Memory B cell (primary cell): ENCODE measurements around the gene PPM1A.

Source experiments
- ATAC-seq: fragments of 150-1000 bp; cut with Tn5 transposase; 2 replicates; pipeline ENCODE4 v1.10.0; 2021; ENCODE audit warnings: low read depth, mild to moderate bottlenecking, moderate library complexity
- DNase-seq, 2 donors: peaks; one replicate each; pipeline ENCODE4 v3.0.0; 2022; ENCODE audit warnings: low spot score in 2 of 2
- H3K27ac Mint-ChIP-seq: one replicate; pipeline ENCODE4 v1.8.0; 2022; ENCODE audit warnings: mild to moderate bottlenecking, moderate library complexity, mixed read lengths
- H3K27me3 Mint-ChIP-seq: one replicate; pipeline ENCODE4 v1.8.0; 2022; ENCODE audit warnings: mixed read lengths
- H3K36me3 Mint-ChIP-seq: one replicate; pipeline ENCODE4 v1.8.0; 2022; ENCODE audit warnings: mild to moderate bottlenecking, mixed read lengths
- H3K4me1 Mint-ChIP-seq: one replicate; pipeline ENCODE4 v1.8.0; 2022; ENCODE audit warnings: mixed read lengths
- H3K4me3 Mint-ChIP-seq: one replicate; pipeline ENCODE4 v1.8.0; 2022; ENCODE audit warnings: mild to moderate bottlenecking, moderate library complexity, mixed read lengths
- H3K9me3 Mint-ChIP-seq: one replicate; pipeline ENCODE4 v1.8.0; 2022; ENCODE audit warnings: mixed read lengths

Gene PPM1A

DNA sequence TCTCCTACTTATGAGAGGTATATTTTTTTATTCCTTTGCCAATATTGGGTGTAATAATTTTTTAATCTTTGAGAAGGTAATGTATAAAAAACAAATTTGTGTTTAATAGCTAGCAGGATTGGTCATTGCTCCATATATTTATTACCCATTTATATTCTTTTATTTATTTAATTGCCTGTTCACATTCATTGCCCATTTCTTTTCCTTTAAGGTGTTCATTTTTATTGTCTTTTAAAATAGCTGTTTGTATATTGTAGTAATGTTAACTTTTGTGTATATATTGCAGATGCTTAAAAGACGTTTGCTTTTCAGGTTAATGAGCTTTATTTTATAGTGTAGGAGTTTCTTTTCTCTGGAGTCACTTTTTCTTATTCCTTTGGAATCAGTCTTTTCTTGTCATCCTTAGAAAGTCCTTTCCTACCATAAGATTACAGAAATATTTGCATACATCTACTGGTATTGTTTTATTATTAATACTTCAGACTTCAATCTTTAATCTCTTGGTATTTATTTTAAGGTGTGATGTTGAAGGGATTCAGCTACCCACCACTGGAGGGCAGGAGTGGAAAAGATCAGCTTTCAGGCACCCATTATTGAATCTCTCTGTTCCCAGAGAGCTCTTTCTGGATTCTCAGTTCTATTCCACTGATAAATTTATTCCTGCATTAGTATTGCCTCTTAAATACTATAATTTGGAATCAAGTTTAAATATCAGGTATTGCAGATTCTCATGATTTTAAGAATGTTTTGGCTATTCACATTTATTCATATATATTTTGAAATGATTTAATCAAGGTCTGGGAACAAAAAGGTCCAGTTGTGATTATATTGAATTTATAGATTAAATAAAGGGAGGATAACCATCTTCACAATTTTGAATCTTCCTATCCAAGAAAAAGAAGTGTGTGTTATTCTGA lies 17.3 kb downstream of the PPM1A start:
- Mint-ChIP-seq H3K36me3 (peaks cover 8% of the 10 kb centered on the region), H3K4me1 (peaks cover 12% of the 10 kb centered on the region), H3K27me3 (no peaks in the 10 kb centered on the region), H3K9me3 (peaks cover 5% of the 10 kb centered on the region), H3K4me3 (no peak overlapping the region), H3K27ac (no peak overlapping the region)
- ATAC-seq (peak; percentile 71), DNase-seq (no peak)

DNA sequence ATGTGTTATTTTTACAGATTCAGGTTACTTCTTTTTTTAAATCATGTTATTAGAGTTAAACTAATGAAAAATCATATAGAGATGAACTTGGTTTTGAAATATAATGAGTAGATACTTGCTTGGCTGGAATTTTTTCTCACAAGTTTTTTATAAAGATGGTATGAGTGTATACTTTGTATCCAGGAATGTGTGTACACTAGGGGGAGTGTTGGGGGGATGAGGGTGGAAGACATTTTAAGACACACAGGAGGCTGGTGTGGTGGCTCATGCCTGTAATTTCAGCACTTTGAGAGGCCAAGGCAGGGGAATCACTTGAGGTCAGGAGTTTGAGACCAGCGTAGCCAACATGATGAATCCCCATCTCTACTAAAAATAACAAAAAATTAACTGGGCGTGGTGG lies 23.2 kb downstream of the PPM1A start:
- no peak for ATAC-seq
- no peak for DNase-seq
- H3K36me3 Mint-ChIP-seq, result peaks cover 13% of the 10 kb centered on the region
- no peak overlapping the region for H3K4me3 Mint-ChIP-seq
- H3K4me1 Mint-ChIP-seq, result peaks cover 32% of the 10 kb centered on the region
- H3K9me3 Mint-ChIP-seq, result no peaks in the 10 kb centered on the region
- H3K27me3 Mint-ChIP-seq, result no peaks in the 10 kb centered on the region
- no peak overlapping the region for H3K27ac Mint-ChIP-seq

DNA sequence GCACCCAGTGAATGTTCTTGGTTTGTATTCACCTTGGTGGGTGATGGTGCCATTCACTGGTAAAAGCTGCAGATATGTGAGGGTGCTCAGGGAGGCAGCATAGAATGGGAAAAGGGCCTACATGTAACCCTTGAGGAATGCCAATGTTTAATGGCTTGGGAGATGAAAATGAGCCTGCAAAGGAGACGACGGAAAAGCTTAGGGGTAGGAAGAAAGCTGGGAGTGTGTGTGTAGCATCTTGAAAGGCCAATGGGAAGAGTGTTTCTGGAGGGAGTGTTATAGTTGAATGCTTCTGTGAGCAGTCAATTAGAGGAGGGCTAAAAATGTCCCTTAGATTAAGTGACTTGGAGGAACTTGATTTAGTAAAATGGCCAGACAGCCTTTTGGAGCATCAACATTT lies 24.9 kb downstream of the PPM1A start:
- Mint-ChIP-seq H3K27me3 (no peaks in the 10 kb centered on the region), H3K36me3 (peaks cover 20% of the 10 kb centered on the region), H3K9me3 (no peaks in the 10 kb centered on the region), H3K27ac (no peak overlapping the region), H3K4me1 (peaks cover 36% of the 10 kb centered on the region), H3K4me3 (no peak overlapping the region)
- DNase-seq, result no peak
- no peak for ATAC-seq

DNA sequence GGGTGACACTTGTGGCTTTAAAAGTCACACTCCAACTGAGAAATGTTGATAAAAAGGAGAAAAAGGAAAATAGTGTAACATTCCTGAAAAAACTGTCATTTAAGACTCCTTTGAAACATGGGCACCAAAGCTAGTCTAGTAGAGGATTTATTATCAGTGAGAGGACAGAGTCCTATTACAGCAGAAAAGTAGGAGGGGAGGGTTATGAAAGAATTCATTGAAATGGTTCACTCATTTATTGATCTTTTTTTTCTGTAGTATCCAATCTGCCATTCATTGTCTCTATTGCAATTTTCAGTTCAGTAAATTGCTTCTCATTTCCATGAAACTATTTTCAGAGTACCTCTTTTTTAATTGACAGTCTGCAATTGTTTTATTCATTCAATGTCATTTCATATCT lies 25.4 kb downstream of the PPM1A start:
- Mint-ChIP-seq H3K4me3 (no peak overlapping the region), H3K27ac (no peak overlapping the region), H3K36me3 (peaks cover 22% of the 10 kb centered on the region), H3K9me3 (no peaks in the 10 kb centered on the region), H3K27me3 (no peaks in the 10 kb centered on the region), H3K4me1 (peaks cover 36% of the 10 kb centered on the region)
- DNase-seq (no peak), ATAC-seq (no peak)

DNA sequence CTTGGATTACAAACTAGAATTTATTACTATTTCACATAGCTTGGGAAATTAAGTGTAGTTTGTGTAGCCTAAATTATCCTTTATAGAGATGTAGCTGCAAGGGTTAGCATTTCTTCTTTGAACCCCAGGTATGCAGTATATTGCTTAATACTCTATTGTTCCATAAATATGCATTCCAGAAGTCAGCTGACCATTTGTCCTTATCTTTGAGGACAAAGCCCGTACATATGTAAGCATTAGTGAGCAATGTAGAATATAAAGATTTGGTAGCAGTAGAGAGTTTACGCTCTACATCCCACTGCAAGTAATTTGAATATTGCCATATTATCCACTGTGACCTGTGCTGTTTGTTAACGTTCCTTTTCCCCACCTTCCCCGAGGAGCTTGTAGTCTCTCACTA lies 26.9 kb downstream of the PPM1A start:
- ATAC-seq (no peak), DNase-seq (no peak)
- H3K9me3 Mint-ChIP-seq, result no peaks in the 10 kb centered on the region
- no peak overlapping the region for H3K27ac Mint-ChIP-seq
- H3K36me3 Mint-ChIP-seq, result peaks cover 20% of the 10 kb centered on the region
- no peak overlapping the region for H3K4me3 Mint-ChIP-seq
- no peaks in the 10 kb centered on the region for H3K27me3 Mint-ChIP-seq
- H3K4me1 Mint-ChIP-seq, result peaks cover 33% of the 10 kb centered on the region

DNA sequence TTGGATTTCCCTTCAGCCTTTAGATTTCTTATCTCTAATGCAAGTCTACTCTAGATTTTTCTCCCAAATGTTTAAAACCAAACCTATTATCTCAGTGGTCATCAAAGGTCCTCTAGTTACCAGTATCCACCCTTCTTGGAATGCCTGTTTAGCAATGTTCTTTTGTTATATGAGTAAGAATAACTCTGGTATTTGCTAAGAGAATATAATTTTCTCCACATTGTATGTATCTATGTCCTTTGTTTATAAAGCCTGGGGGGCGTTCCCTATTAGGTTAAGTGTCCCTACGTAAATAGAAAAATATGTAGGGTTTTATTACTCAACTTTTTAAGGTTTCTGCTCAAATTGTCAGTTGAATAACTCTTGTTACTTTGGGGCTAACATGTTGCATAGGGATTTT lies 27.3 kb downstream of the PPM1A start:
- Mint-ChIP-seq H3K4me1 (peaks cover 30% of the 10 kb centered on the region), H3K9me3 (no peaks in the 10 kb centered on the region), H3K4me3 (no peak overlapping the region), H3K27me3 (no peaks in the 10 kb centered on the region), H3K27ac (no peak overlapping the region), H3K36me3 (peaks cover 16% of the 10 kb centered on the region)
- ATAC-seq, result no peak
- DNase-seq, result no peak

DNA sequence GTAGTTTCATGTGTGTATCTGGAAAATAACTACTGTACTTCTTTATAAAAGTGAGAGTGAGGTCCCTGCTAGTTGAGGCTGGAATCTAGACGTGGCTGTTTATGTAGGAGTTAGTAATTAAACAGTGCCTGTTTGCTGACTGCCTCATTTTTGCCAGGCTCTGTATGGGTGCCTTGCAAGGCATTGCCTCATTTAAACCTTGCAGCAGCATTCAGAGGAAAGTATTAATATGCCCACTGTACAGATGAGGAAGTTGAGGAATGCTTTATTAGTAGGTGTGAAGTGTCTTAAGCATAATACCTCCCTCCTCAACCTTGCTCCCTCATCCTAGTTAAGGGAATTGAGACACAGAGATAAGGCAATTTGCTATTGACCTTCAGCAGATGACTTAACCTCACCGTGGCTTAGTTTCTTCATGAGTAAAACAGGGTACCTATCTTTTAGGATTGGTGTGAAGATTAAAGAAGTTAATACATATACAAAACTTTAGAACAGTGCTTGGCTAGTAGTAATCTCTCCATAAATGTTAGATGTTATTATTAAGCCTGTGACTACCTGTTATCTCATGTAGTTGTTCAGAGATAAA lies 28.7 kb downstream of the PPM1A start:
- no peak overlapping the region for H3K27ac Mint-ChIP-seq
- no peaks in the 10 kb centered on the region for H3K9me3 Mint-ChIP-seq
- ATAC-seq (no peak), DNase-seq (no peak)
- no peaks in the 10 kb centered on the region for H3K27me3 Mint-ChIP-seq
- H3K4me3 Mint-ChIP-seq, result no peak overlapping the region
- peaks cover 20% of the 10 kb centered on the region for H3K36me3 Mint-ChIP-seq
- peaks cover 35% of the 10 kb centered on the region for H3K4me1 Mint-ChIP-seq

DNA sequence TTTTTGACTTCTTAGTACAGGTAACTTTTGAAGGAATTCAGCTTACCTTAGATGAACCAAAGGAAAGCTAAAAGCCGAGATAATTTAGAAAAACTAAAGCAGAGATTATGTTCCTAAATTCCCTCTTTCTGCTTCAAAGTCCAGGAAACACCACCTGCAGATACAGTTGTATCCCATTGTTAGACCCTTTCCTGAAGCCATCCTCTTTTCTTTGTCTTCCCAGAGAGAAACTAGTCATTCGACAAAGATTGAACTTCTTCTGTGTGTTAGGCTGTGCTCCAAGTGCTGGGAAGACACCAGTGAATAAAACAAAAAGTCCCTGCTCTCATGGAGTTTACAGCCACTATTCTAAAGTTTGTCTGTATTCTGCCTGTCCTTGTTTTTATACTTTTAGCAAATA lies 29.3 kb downstream of the PPM1A start:
- no peak for ATAC-seq
- Mint-ChIP-seq H3K4me1 (peaks cover 31% of the 10 kb centered on the region), H3K27ac (no peak overlapping the region), H3K4me3 (no peak overlapping the region), H3K9me3 (no peaks in the 10 kb centered on the region), H3K36me3 (peaks cover 25% of the 10 kb centered on the region), H3K27me3 (no peaks in the 10 kb centered on the region)
- no peak for DNase-seq

DNA sequence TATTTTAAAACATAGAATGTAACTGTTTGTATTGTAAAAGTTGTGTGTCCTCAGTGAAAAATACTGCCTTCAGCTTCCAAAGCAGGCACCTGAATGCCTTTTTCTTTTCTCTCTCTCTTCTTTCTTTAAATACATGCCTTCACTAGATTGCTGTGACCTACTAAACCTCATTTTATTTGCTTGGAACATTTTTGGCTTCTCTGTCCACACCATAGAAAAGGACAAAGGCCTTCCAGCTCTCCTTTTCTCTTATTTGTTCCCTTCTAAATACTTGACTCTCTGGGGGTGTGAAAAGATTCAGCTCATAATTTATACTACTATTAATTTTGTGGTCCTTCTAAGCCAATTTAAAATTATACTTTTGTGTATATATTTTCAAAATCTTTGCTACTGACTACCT lies 38.4 kb downstream of the PPM1A start:
- DNase-seq, result no peak
- Mint-ChIP-seq H3K27me3 (no peaks in the 10 kb centered on the region), H3K4me3 (no peak overlapping the region), H3K4me1 (peaks cover 4% of the 10 kb centered on the region), H3K27ac (no peak overlapping the region), H3K9me3 (no peaks in the 10 kb centered on the region), H3K36me3 (peaks cover 25% of the 10 kb centered on the region)
- no peak for ATAC-seq

DNA sequence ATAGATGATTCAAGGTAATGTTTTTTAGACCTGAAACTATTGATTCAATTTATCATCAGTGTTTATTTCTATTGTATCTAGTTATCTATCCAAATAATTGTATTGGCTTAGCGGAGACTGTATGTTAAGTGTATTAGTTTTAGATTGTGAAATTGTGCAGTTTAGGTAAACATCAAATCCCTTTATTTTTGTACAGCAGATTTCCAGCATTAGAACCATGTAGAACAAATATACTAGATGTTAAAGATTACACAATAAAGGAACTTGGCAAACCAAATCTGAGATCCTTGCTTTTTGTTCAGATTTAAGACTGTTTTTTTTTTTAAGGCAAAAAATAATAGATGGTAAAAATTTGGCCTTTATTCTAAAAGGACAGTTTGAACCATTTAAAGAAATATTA lies 39.3 kb downstream of the PPM1A start:
- H3K36me3 Mint-ChIP-seq, result peaks cover 18% of the 10 kb centered on the region

DNA sequence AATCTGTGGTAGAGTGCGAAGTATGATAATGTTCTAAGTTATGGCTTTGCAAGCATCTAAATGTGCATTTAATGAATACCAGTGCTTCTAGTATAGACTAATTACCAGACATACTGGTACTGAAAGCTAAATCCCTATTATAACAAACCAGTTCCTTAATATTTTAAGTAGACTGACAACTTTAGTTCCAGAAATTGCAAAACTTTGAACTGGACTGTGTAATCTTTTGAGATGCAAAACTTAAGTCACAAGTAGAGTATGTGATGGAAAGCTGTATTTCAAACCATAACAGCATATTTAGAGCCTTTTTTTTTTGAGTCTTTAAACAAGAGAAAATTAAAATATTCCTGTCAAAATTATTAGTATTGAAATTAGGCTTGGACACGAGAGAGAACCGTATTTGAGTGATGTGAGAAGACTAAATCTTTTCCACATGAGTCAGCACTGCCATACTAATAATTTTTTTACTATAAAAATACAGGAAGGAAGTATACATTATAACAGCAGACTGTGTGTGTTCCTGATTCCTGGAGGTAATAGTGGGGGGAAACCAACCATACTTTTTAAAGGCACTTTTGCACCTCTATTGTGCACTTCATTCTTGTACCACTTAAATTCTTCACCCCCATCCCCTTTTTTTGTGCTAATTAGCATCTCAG lies 45.5 kb downstream of the PPM1A start:
- DNase-seq (no peak), ATAC-seq (no peak)
- peaks cover 13% of the 10 kb centered on the region for H3K36me3 Mint-ChIP-seq
- no peaks in the 10 kb centered on the region for H3K4me1 Mint-ChIP-seq
- no peak overlapping the region for H3K27ac Mint-ChIP-seq
- no peak overlapping the region for H3K4me3 Mint-ChIP-seq
- H3K9me3 Mint-ChIP-seq, result no peaks in the 10 kb centered on the region
- H3K27me3 Mint-ChIP-seq, result no peaks in the 10 kb centered on the region

More for the DNA sequence above, 39.3 kb downstream of the PPM1A start:
- DNase-seq, result no peak
- H3K9me3 Mint-ChIP-seq, result no peaks in the 10 kb centered on the region
- ATAC-seq, result no peak
- no peak overlapping the region for H3K4me3 Mint-ChIP-seq
- H3K27ac Mint-ChIP-seq, result no peak overlapping the region
- H3K27me3 Mint-ChIP-seq, result no peaks in the 10 kb centered on the region
- H3K4me1 Mint-ChIP-seq, result no peaks in the 10 kb centered on the region

DNA sequence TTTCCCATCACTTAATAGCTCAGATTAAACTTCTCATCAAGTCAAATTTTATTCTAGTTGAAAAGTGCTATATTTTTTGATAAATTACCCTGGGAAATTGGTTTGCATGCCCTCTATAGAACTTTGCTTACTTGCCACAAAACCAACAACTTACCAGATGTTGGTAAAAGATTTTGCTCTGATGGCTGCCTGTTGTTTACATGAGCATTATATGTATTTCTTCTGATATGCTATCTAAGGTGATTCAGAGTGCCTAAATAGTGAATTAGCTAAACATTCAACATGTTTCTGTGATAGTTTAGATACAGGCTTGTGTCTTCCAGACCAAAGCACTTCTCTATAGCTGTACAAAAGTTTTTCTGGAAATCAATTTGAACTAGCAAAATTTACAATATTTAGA lies 51.0 kb downstream of the PPM1A start:
- Mint-ChIP-seq H3K36me3 (peaks cover 5% of the 10 kb centered on the region), H3K9me3 (peaks cover 2% of the 10 kb centered on the region), H3K27ac (no peak overlapping the region), H3K4me1 (peaks cover 9% of the 10 kb centered on the region), H3K4me3 (no peak overlapping the region), H3K27me3 (no peaks in the 10 kb centered on the region)
- DNase-seq, result no peak
- ATAC-seq, result no peak

DNA sequence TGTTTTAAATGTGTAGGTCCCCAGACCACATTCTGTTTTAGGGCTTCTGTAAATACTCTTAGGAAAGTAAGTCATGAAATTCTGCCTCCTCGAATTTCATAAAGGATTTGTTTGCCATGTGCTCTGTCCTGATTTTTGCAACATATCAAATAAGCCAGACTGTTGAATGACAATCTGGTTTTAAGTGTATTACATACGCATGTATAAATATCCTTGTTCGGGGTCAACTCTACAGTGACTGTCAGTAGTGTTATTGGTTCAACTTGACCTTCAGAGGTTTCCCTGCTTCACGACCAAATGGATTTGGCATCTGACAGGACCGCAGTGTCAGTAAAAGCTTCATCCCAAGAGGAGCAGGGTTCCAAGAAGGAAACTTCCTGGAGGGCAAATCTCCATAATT lies 52.7 kb downstream of the PPM1A start:
- H3K4me1 Mint-ChIP-seq, result peaks cover 9% of the 10 kb centered on the region
- H3K27me3 Mint-ChIP-seq, result no peaks in the 10 kb centered on the region
- ATAC-seq (no peak), DNase-seq (no peak)
- H3K27ac Mint-ChIP-seq, result peak overlapping the region; percentile 40
- peaks cover 7% of the 10 kb centered on the region for H3K36me3 Mint-ChIP-seq
- H3K4me3 Mint-ChIP-seq, result no peak overlapping the region
- peaks cover 3% of the 10 kb centered on the region for H3K9me3 Mint-ChIP-seq

DNA sequence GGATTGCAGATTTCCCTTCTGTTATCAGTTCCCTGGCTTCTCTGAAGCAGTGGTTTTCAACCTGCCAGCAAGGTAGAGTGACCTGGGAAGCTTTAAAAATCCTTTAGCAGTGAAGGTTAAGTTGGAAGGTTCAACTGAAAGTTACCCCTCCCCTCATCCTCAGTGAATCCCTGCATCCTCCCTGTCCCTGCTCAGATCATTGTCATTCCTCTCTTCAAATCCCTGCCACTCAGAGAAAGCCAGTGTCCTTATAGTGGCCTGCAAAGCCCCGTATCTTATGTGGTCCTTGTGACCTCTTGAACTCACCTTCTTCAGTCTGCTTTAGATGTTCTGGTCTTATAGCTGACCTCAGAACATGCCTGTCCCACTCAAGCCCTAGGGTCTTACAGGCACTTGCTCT lies 53.6 kb downstream of the PPM1A start:
- H3K4me3 Mint-ChIP-seq, result no peak overlapping the region
- no peaks in the 10 kb centered on the region for H3K27me3 Mint-ChIP-seq
- H3K27ac Mint-ChIP-seq, result peak overlapping the region; percentile 9
- DNase-seq (no peak), ATAC-seq (no peak)
- H3K4me1 Mint-ChIP-seq, result peaks cover 9% of the 10 kb centered on the region
- H3K36me3 Mint-ChIP-seq, result peaks cover 3% of the 10 kb centered on the region
- peaks cover 3% of the 10 kb centered on the region for H3K9me3 Mint-ChIP-seq
